GM21423 (cell line): ENCODE data around the gene THAP5.
A peak's percentile ranks its signal among the peaks of the same experiment; 100 is the strongest.

Experiments used
- ATAC-seq: cut with Tn5 transposase; IDR thresholded peaks from one replicate; pipeline ENCODE4 v1.9.1; 2021; ENCODE audit warnings: mild to moderate bottlenecking, moderate library complexity; ENCODE audit not compliant: unreplicated experiment

THAP5 gene

DNA sequence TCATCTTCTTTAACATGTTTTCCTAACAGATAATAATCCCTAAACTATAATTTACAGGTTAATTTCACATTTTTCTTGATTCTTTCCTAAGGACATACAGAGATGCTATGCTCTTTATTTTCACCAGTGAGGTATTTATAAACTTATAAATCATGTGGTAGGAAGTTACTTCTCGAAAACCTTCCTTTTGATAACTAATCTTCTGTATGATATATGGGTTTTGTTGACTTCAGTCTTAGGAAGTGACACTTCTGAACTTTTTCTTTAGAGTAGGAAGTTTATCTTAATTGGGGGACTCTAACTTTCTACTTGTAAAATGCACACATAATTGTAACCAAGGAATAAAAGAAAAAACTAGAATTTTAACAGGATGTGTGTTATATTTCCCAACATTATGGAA is 33.8 kb downstream of the THAP5 start:
- ATAC-seq: no peak

DNA sequence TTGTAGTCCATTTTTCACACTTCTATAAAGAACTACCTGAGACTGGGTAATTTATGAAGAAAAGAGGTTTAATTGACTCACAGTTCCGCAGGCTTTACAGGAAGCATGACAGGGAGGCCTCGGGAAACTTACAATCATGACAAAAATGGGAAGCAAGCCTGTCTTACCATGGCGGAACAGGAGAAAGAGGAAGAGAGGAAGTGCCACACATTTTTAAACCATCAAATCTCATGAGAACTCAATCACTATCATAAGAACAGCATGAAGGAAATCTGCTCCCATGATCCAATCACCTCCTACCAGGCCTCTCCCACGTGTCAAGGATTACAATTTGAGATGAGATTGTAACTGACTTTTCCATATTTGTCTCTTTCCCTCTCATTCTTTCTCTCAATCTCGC is 34.2 kb downstream of the THAP5 start:
- no peak for ATAC-seq

DNA sequence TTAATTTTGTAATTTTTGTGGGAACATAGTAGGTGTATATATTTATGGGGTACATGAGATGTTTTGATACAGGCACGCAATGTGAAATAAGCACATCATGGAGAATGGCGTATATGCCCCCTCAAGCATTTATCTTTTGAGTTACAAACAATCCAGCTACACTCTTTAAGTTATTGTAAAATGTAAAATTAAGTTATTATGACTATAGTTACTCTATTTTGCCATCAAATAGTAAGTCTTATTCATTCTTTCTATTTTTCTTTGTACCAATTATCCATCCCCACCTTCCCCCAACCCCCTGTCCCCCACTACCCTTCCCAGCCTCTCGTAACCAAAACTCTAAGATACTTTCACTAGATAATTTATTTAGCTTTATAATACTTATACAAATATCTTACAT is 35.8 kb downstream of the THAP5 start:
- ATAC-seq: no peak

DNA sequence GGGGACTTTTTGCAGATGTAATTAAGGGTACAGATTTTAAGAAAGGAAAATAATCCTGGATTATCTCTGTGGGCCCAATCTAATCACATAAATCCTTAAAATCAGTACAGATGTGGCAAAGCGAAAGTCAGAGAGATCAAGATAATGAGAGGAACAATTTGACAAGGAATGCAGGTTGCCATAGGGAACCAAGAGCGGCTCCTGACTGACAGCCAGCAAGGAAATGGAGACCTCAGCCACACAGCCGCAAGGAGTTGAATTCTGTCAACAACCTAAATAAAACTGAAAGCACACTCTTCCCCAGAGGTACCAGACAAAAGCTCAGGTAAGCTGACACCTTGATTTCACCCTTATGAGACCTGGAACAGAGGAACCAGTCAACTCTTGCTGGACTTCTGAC is 40.2 kb downstream of the THAP5 start:
- ATAC-seq: no peak

DNA sequence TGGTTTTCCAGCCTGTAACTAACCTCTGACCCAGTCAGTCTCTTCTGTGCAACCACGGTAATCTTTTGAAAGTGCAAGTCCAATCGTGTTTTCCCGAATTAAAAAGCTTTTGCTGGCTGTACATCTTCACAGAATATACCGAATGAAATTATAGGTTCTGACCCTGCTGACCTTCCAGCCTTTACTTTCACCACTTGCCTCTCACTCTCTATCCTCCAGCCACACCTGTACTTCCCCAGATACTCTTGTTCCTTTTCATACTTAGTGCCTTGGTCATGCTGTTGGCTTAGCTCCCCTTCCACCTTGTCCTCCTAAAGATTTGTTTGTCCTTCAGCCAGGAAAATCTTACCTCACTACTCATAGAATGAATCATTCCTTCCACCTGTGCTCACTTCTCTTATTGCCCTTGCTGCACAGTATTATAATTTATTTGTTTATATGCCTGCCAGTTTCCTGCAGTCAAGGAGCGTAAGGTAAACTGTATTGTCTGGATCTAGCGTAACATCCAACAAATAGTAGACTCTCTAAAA is 41.3 kb downstream of the THAP5 start:
- ATAC-seq: no peak

DNA sequence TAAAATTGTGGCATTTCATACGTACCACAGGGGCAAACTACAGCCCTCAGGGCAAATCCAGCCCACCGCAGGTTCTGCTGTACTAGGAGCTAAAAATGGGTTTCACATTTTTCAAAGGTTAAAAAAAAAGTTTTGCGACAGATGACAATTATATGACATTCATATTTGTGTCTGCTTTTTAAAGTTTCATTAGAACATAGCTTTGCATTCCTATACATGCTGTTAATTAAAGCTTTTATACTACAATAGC is 42.8 kb downstream of the THAP5 start:
- ATAC-seq: no peak

DNA sequence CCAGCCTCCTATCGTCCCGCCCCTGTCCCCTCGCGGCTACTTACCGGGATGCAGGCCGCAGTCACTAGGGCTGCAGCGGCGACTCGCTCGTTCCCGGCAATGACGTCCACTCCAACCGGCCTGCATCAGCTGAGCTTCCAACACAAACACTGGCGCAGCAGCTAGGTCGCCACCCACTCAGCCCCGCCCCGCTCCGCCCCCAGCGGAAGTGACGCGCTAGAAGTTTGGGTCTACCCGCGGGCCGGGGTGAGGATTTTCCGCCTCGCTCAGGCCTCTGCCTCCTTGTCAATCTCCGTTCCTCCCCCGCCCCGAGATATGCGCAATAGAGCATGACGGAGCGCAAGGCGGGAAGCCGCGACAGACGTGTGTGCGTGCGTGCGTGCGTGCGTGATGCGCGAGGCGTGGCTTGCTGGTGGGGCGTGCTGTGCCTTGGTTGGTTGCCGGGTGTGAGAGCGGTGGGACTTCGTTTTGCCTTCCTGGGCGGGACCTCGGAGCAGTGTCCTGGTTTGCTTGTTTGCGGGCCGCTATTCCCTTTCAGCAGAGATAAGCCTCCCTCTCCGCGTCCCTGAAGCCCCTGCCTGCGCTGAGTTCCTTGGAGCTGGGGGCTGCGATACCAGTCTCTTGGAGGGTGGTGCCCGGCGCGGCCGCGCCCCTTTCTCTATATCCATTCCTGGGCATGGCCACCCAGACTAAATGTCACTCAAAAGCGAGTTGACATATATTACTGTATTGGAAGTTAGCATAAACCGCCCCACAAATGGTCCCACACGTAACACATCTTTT is 43.3 kb downstream of the THAP5 start, which contains the start of gene PNPLA8:
TSS of gene PNPLA8 (minus strand) at position 151 of the 783 bp plus-strand sequence. CDS start 10,644 bp downstream, outside the sequence.
- peak; percentile 93 for ATAC-seq

DNA sequence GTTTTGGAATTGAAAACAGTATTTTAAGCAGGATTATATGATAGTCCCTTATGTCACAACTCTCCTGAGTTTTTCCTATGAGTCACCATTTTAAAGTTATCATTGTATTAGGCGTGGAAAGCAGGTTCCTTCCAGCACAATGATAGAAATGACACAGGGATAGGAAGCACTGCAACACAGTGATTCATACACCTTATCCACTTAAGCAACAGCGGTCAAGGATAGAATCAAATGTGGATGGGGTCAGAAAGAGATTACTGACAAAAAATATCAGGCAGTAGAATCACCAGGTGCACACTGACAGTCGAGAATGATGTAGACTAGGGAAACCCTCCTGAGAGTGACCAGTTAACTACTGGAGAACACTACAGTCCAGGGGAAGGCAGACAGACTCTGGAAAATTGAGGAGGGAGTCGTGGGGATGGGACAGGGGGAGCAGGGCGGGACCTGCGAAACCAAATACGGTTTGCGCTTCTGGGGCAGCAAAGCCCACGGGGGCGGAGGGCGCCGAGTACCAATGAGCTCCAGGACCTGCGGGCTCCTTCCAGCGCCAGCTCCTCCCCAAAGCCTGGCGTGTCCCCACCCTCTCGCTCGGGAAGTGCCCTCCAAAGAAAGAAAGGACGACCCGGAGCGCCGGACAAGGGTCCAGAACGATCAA is 44.0 kb downstream of the THAP5 start:
- peak; percentile 43 for ATAC-seq

DNA sequence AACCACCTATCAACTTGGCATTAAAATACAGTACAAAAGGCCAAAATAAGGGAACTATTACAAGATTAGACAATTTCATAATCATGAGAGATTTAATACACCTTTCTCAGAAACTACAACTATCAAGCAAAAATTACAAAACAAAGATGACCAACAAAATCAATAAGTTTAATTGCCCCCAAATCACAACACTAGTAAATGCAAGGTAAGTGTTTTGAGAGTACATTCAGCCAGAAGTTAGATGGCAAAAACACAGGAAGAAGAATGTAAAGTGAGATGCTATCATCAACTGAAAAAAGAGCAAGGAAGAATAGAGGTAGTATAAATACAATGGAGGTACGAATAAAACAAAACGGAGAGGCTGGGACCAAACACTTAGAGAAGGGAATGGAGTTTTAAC is 46.7 kb downstream of the THAP5 start:
- no peak for ATAC-seq

DNA sequence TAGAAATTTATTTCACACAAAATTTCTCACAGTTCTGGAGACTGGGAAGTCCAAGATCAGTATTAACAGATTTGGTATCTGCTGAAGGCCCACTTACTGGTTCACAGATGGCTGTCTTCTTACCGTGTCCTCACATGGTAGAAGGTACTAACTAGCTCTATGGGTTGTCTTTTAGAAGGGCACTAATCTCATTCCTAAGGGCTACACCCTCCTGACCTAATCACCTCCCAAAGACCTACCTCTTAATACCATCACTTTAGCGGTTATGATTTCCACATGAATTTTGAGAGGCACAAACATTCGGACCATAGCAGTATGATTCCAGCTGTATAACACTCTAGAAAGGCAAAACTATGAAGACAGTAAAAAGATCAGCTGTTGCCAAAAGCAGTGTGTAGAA is 51.6 kb downstream of the THAP5 start:
- ATAC-seq: no peak

DNA sequence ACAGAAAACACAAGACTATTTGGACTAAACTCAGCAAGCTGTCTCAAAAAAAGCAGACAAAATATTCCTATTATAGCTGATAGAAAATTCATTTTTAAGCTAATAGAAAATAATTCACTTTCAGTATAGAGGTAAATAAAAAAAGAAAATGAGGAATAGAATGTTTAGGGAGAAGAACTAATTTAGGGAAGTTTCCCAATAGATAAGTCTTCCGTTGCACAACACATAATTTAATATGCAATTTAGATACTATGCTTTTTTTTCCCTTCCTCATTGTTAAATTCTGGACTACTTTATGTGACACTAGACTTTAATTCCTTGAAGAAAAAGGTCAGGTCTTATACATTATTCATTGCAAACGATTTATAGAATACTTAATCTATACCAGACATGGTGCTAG is 53.9 kb downstream of the THAP5 start:
- ATAC-seq: no peak

DNA sequence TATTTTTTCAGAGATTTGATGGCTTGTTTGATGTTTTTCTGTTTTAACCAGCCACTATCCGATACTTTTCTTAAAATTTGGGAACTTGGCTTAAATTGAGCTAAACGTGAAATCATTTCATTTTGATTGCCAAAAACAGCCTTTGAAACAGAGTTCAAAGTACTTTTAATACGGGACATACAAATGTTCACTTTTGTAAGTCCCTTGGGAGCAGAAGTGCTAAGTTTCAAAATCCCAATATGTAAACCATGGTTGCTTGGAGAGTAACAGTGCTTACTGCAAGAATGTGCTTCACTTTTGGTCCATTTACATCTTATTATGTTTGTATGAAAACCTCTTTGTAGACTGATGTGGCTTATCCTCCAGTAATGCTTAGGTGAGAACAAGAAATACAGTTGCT is 54.5 kb downstream of the THAP5 start:
- no peak for ATAC-seq
